Measurements from ENCODE around the gene TTI1. TPM values are rescaled to one million over a fixed set of nuclear protein-coding genes. Genes with fewer than 3 reads are reported as not detected.

Gene TTI1
- polyA plus RNA-seq, 3 donors = 6.4 to 9.1 (median 8.8) TPM

DNA sequence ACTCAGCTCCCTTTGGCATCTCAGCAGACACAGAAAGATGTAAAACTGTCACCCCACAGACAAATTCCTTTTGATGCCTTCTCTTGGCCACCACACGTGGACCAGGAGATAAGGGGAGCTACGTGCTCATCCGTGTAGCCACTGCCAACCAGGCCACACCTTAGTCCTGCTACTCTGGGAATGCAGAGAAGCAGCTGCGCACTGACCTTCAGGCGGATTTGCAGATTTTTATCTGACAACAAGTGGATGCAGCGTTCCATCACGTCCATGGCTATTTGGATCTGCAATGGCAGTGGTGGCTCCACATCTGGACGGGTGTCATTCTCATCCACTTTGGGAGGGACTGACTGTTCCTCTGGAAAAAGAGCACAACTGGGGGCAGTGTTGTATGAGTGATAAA, 30.8 kb downstream of the TTI1 start:
- peaks cover 76 to 90% of the 10 kb centered on the region in 2 donors for H3K36me3 Mint-ChIP-seq
- peaks cover 3% of the 10 kb centered on the region for H3K4me1 Mint-ChIP-seq
- H3K4me2 ChIP-seq (replicated peaks; ENCODE audit: extremely low read depth, low read length, poor library complexity, severe bottlenecking) = no peak overlapping the region
- intact Hi-C loops (cut with micrococcal nuclease) = no loop called here
- no peak overlapping the region for H3K27ac ChIP-seq (ENCODE audit: low read depth in 1 of 2, low read length in 2 of 2)
- peaks cover 60 to 99% of the 10 kb centered on the region in 2 donors for H3K36me3 ChIP-seq (replicated peaks in 1 of 2; ENCODE audit: control insufficient read depth in 1 of 2, insufficient read depth in 2 of 2, low read length in 2 of 2)
- TF ChIP-seq, protein P1, sequence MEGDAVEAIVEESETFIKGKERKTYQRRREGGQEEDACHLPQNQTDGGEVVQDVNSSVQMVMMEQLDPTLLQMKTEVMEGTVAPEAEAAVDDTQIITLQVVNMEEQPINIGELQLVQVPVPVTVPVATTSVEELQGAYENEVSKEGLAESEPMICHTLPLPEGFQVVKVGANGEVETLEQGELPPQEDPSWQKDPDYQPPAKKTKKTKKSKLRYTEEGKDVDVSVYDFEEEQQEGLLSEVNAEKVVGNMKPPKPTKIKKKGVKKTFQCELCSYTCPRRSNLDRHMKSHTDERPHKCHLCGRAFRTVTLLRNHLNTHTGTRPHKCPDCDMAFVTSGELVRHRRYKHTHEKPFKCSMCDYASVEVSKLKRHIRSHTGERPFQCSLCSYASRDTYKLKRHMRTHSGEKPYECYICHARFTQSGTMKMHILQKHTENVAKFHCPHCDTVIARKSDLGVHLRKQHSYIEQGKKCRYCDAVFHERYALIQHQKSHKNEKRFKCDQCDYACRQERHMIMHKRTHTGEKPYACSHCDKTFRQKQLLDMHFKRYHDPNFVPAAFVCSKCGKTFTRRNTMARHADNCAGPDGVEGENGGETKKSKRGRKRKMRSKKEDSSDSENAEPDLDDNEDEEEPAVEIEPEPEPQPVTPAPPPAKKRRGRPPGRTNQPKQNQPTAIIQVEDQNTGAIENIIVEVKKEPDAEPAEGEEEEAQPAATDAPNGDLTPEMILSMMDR (IDR thresholded peaks at IDR 0.05) = no peak
- no peaks in the 10 kb centered on the region for H3K79me2 ChIP-seq (ENCODE audit: insufficient read depth, low read length)
- H3K4me3 ChIP-seq (replicated peaks in 1 of 3; ENCODE audit: low read depth in 2 of 3, low read length in 3 of 3) = no peak overlapping the region
- no peaks in the 10 kb centered on the region for H4K20me1 ChIP-seq (ENCODE audit: insufficient read depth, low read length)
- no peak overlapping the region for H3K9ac ChIP-seq (ENCODE audit: insufficient read depth, low read length, poor library complexity, severe bottlenecking)
- H3K4me3 Mint-ChIP-seq = no peak overlapping the region
- H3K27me3 ChIP-seq (ENCODE audit: control insufficient read depth in 2 of 2, insufficient read depth in 2 of 2, low read length in 2 of 2) = no peaks in the 10 kb centered on the region
- no peak overlapping the region for H2AFZ ChIP-seq (ENCODE audit: insufficient read depth, low read depth, low read length, poor library complexity, severe bottlenecking)
- peak overlapping the region in 1 of 7 donors; percentile 26 for H3K27ac Mint-ChIP-seq
- H3K27me3 Mint-ChIP-seq (ENCODE audit: low read depth in 3 of 3) = no peaks in the 10 kb centered on the region
- H3K9me3 ChIP-seq (replicated peaks in 1 of 2; ENCODE audit: control insufficient read depth in 1 of 2, insufficient read depth in 1 of 2, low read length in 2 of 2) = no peaks in the 10 kb centered on the region
- 99% methylated on average over 8 of the region's 8 CpGs for WGBS (ENCODE audit: insufficient coverage)
- H3K4me1 ChIP-seq (ENCODE audit: control insufficient read depth in 1 of 2, insufficient read depth in 2 of 2, low read length in 2 of 2) = no peaks in the 10 kb centered on the region
- DNase-seq = no peak
- no peaks in the 10 kb centered on the region for H3K9me3 Mint-ChIP-seq

DNA sequence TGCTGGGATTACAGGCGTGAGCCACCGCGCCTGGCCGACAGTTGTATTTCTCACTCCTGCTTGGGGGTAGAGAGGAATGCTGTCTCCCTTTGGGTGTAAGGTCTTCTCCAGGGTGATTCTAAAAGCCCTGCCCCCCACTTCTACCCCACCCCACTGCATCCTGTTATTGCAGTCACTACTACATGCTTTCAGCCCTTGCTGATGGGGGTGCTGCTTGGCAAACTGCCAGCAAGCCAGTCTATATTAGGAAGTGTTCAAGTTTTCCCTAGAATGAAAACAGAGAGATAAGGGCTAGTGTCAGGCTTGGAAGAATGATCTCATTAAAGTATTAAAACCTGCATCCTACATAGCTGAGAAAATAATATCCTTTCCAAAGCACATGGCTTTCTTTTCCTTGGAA, 31.3 kb downstream of the TTI1 start:
- no peak overlapping the region for H3K4me2 ChIP-seq (replicated peaks; ENCODE audit: extremely low read depth, low read length, poor library complexity, severe bottlenecking)
- H3K9ac ChIP-seq (ENCODE audit: insufficient read depth, low read length, poor library complexity, severe bottlenecking) = no peak overlapping the region
- H2AFZ ChIP-seq (ENCODE audit: insufficient read depth, low read depth, low read length, poor library complexity, severe bottlenecking) = no peak overlapping the region
- no peak overlapping the region for H3K4me3 Mint-ChIP-seq
- no peak overlapping the region for H3K4me3 ChIP-seq (replicated peaks in 1 of 3; ENCODE audit: low read depth in 2 of 3, low read length in 3 of 3)
- H4K20me1 ChIP-seq (ENCODE audit: insufficient read depth, low read length) = no peaks in the 10 kb centered on the region
- H3K4me1 Mint-ChIP-seq = peaks cover 3% of the 10 kb centered on the region
- no peaks in the 10 kb centered on the region for H3K27me3 Mint-ChIP-seq (ENCODE audit: low read depth in 3 of 3)
- H3K27ac Mint-ChIP-seq = no peak overlapping the region
- no peaks in the 10 kb centered on the region for H3K4me1 ChIP-seq (ENCODE audit: control insufficient read depth in 1 of 2, insufficient read depth in 2 of 2, low read length in 2 of 2)
- H3K27me3 ChIP-seq (ENCODE audit: control insufficient read depth in 2 of 2, insufficient read depth in 2 of 2, low read length in 2 of 2) = no peaks in the 10 kb centered on the region
- no peaks in the 10 kb centered on the region for H3K9me3 Mint-ChIP-seq
- H3K27ac ChIP-seq (ENCODE audit: low read depth in 1 of 2, low read length in 2 of 2) = no peak overlapping the region
- H3K36me3 ChIP-seq (replicated peaks in 1 of 2; ENCODE audit: control insufficient read depth in 1 of 2, insufficient read depth in 2 of 2, low read length in 2 of 2) = peaks cover 64 to 99% of the 10 kb centered on the region in 2 donors
- DNase-seq = no peak
- intact Hi-C loops (cut with micrococcal nuclease) = no loop called here
- no peaks in the 10 kb centered on the region for H3K79me2 ChIP-seq (ENCODE audit: insufficient read depth, low read length)
- peaks cover 77 to 90% of the 10 kb centered on the region in 2 donors for H3K36me3 Mint-ChIP-seq
- TF ChIP-seq, protein P1 (IDR thresholded peaks at IDR 0.05) = no peak
- H3K9me3 ChIP-seq (replicated peaks in 1 of 2; ENCODE audit: control insufficient read depth in 1 of 2, insufficient read depth in 1 of 2, low read length in 2 of 2) = no peaks in the 10 kb centered on the region
- no CpG with 5 or more reads among the region's 4 CpGs for WGBS (ENCODE audit: insufficient coverage)
